Measurements from ENCODE around the gene PDIA4.
A peak's percentile ranks its signal among the peaks of the same experiment; 100 is the strongest.
"Not testable (repeated sequence)": the region's sequence is repeated elsewhere in the genome, so short reads cannot be mapped to it uniquely, and the experiment has no call there.

Gene PDIA4

DNA sequence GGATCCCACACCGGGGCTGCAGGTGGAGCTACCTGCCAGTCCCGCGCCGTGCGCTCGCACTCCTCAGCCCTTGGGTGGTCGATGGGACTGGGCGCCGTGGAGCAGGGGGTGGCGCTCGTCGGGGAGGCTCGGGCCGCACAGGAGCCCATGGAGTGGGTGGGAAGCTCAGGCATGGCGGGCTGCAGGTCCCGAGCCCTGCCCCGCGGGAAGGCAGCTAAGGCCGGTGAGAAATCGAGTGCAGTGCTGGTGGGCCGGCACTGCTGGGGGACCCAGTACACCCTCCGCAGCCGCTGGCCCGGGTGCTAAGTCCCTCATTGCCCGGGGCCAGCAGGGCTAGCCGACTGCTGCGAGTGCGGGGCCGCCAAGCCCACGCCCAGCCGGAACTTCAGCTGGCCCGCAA lies 10.3 kb upstream of the PDIA4 start:
- FAIRE-seq; DNase-seq (ENCODE audit: extremely low spot score, insufficient read length, low read depth): not testable (repeated sequence)

DNA sequence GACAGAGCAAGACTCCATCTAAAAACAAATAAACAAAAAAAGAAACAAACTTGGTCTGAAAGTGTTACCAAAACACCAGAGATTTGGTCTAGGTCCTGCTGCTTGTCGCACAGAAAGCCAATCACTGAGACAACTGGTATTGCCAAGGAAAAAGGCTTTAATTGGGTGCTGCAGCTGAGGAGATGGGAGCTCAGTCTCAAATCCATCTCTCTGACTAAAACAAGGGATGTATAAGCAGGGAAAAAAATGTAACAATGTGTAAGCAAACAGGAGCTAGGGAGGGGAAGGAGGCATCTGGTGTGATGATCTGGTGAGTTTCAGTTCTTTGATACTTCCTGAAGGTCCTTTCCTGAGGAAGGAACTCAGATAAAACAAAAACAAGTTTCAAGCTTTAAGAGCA lies 8.4 kb upstream of the PDIA4 start:
- DNase-seq (ENCODE audit: extremely low spot score, insufficient read length, low read depth) = no peak
- no peak for FAIRE-seq

DNA sequence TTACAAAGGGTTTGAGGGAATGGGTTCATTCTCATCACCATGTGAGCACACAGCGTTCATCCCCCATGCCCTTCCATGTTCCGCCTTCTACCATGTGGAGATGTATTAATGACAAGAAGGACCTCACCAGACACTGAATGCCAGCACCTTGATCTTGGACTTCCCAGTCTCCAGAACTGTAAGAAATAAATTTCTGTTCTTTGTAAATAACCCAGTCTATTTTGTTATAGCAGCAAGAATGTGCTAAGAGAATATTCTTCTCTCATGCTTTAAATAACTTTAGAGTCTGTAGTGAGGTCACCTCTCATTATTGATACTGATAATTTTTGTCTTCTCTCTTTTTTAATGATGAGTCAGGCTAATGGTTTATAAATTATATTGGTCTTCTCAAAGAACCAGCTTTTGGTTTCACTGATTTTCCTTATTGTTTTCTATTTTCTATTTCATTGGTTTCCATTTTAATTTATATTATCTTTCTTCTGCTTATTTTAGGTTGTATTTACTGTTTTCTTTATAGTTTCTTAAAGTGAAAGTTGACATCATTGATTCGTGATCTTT lies 3.1 kb upstream of the PDIA4 start:
- no peak for DNase-seq (ENCODE audit: extremely low spot score, insufficient read length, low read depth)
- FAIRE-seq = no peak

DNA sequence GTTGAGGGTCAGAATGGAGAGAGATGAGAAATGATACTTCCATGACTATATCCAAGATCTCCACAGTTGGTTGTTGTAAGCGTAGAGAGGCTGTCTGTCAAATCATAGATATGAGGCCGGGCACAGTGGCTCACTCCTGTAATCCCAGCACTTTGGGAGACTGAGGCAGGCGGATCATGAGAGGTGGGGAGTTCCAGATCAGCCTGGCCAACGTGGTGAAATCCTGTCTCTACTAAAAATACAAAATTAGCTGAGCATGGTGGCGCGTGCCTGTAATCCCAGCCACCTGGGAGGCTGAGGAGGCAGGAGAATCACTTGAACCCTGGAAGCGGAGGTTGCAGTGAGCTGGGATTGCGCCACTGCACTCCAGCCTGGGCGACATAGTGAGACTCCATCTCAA lies 2.1 kb upstream of the PDIA4 start:
- FAIRE-seq; DNase-seq (ENCODE audit: extremely low spot score, insufficient read length, low read depth): not testable (repeated sequence)

DNA sequence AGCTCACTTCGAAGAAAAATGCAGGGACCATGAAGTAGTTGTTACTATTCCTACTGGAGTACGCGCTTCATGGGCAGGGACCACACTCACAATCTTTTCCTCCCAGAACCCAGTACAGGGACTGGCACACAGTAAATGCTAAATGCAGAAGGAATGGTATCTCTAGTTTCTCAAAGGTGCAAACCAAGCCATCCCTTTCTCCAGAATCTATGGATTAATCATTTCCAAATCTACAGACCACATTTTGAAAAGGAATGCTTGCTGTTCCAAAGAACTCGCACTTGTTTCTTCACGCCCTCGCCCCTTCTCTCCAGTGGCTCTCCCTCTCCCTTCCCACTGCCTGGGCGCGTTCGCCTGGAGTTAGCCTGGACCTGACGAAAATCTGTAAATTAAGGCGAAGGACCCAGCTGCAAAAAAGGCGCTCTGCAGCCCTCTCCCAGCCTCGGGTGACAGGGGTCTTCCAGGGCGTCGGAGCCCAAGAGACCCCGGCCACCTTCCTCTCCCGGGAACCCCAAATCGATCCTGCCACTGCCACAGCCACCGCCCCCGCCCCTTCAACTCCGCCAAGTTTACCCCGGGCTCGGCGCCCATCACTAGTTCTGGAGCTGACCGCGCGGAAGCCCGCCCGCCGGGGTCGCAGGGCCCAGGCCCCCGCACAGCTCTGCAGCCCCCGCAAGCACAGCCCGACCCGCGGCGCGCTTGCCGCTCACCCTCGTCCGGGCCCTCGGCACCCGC lies 527 bp downstream of the PDIA4 start:
- FAIRE-seq (no peak), DNase-seq (ENCODE audit: extremely low spot score, insufficient read length, low read depth) (no peak)

DNA sequence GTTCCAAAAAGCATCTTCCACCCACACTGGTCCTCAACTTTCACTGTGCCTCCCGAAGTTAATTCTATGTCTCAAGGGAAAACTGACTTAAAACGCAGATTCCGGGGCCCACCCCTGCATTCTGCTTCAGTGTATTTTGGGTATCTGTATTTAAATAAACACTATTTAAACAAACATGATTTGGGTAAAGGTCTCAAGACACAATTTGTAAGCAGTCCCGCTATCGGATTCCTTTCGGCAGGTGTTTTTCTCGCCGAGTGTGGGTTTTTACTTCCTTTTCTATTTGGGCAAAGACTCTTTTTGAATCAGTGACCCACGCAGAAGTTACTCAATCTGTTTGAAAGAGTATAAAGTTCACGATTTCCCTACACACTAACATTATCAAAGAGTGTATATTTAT lies 1.2 kb downstream of the PDIA4 start:
- DNase-seq (ENCODE audit: extremely low spot score, insufficient read length, low read depth) (no peak), FAIRE-seq (peak; percentile 52)

DNA sequence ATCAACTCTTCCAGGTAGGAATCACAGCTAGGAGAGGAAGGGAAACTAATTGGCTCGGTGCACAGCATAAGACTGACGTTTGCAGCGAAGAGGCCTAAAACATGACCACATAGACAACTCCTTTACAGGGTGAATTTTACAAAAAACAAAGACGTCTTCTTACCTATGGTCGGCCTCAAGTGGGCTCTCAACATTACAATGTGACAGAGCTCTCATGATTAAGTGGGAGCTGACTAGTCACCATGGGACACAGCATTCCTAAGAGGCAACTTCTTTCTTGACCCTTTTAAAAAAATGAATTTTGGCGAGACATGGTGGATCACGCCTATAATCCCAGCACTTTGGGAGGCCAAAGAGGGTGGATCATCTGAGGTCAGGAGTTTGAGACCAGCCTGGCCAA lies 4.6 kb downstream of the PDIA4 start:
- FAIRE-seq (no peak), DNase-seq (ENCODE audit: extremely low spot score, insufficient read length, low read depth) (no peak)

DNA sequence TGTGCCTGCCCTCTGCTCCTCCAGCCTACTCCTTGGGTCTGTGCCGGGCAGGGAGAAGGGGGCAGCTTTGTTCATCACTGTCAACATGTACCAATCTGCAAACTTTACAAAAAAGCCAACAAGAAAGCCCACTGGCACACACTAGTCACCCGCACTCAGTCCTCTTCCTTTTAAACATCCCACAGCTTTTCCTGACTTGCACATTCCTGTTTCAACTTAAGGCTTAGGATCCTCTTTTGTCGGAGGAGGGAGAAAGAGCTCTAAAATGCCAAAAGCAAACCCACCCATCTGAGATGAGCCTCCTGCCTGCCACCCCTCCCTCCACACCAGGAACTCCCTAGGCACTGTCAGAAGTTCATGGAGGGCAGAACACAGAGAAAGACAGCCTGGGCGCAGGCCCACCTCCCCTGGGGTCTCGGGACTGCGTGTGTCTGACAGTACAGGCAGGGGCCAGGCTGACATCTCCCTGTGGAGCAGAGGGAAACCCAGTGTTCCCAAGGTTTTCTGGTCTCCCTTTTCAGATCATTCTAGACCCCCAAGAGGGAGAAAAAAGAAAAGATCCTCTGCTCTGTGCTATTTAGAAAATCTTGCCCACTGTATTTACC lies 5.4 kb downstream of the PDIA4 start:
- no peak for FAIRE-seq
- DNase-seq (ENCODE audit: extremely low spot score, insufficient read length, low read depth) = no peak

DNA sequence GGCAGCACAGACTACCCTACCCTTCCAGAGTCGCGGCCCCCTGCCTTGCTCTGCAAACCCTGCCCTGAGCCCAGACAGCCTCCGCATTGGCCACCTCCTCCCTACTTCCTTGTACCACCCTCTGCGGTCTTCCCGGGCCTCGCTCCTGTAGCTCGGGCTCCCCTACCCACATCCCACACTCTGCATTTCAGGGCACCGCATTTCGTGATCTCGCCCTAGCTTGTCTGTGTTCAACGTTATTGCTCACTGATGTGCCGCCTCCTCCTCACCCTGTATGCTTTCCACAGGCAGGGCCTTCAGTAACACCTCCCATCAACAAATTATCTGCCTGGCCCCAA lies 6.6 kb downstream of the PDIA4 start:
- FAIRE-seq (no peak), DNase-seq (ENCODE audit: extremely low spot score, insufficient read length, low read depth) (no peak)

DNA sequence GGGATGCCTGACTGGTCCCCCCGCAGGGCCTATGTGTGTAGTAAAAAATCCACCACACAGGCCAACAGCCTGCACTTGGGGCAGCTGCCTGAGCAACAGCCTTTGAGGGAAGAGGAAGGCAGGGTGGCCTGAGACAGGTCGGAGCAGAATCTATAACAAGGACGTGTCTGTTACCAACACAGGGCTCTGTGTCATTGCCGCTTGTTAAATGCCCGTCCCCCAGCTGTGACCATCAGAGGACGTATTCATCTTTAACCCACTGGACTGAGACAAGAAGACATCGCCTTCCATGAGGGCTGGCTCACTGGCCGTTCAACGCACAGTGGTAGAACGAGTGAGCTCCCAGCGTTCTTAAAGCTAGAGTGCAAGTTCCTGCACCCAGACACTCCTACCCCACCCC lies 7.8 kb downstream of the PDIA4 start:
- FAIRE-seq = no peak
- no peak for DNase-seq (ENCODE audit: extremely low spot score, insufficient read length, low read depth)

DNA sequence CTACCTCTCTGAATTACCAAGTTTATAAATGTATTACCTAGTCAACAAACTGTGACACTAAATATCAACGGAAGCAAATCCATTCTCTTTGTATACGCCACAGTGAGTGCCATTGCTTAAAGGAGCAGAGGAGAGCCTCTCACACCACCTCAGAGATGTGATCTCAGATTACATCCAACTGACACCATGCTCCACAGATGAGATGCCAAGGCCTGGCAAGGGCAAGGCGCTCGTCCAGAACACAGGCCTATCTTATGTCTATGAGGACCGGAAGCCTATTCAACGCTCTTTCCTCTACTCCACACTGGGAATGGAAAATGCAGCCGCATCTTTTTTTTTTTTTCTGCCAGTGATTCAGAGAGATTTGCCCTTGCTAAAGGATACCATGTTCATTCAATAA lies 11.4 kb downstream of the PDIA4 start:
- no peak for FAIRE-seq

DNA sequence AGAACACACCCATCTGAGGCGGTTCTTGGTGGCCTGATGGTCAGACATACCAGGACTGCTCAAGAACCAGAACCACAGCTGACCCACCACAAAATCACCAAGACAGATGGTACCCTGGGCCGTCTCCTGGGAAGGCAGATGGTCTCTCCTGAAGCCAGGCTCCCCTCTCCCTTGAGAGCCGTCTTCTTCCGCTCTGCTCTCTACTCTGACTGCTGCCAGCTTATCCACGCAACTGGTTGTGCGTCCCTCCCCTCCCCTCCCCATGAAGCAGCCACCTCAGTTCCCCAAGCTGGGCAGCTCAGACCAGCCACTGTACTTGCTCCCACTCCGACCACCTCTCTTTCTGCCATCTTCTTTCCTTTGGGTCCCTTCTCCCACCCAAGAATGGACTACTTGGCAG lies 14.0 kb downstream of the PDIA4 start:
- DNase-seq (ENCODE audit: extremely low spot score, insufficient read length, low read depth) = no peak
- FAIRE-seq = no peak

More for the DNA sequence above, 11.4 kb downstream of the PDIA4 start:
- DNase-seq (ENCODE audit: extremely low spot score, insufficient read length, low read depth) = no peak

DNA sequence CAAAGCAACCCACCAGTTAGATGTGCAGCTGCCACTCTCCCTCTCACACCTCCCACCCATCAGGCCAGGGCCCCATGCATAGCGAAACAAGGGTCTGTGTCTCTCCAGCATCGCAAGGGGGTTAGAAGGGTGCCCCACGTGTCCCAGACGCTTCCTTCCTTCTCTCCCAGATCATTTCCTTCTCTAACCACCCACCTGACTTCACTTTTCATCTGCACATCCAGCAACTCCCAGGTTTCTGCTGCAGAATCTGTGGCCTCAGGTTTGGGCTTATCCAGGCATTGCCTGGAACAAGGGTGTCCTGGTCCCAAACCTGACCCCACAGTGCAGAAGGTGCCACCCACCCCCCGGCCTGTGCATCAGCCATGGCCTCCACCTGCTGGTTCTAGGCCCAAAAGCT lies 14.4 kb downstream of the PDIA4 start:
- FAIRE-seq (no peak), DNase-seq (ENCODE audit: extremely low spot score, insufficient read length, low read depth) (no peak)

DNA sequence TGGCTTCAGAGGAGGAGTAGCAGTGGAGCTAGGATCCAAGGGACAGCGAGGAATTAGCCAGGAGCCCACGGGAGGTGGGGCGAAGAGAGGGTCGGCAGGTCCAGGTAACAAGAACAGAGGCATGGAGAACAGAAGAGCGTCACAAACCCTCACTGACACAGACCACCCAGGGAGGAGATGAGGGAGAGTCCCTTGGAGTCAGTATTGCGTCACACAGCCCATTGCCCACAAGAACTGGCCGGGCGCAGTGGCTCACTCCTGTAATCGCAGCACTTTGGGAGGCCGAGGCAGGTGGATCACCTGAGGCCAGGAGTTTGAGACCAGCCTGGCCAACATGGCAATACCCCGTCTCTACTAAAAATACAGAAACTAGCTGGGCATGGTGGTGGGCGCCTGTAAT lies 15.6 kb downstream of the PDIA4 start:
- not testable (repeated sequence) for FAIRE-seq

DNA sequence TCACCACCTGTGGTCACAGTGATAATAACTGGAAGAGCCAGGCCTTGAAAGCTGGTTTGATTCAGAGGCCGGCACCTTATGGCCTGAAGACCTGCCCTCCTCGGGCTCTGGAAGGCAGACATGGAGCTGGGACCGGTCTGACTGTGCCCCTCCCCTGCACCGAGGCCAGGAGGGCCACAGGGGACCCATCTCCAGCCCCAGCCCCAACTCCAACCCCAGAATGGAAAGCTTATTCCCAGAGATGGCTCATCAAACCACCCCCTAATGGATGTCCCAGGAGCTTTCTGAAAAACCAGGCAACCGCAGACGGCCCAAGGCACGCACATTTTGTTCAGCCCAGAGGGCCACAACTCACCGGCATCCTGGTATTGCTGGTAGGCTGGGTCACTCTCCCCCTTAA lies 16.8 kb downstream of the PDIA4 start:
- DNase-seq (ENCODE audit: extremely low spot score, insufficient read length, low read depth) (no peak), FAIRE-seq (no peak)

More for the DNA sequence above, 15.6 kb downstream of the PDIA4 start:
- DNase-seq (ENCODE audit: extremely low spot score, insufficient read length, low read depth) = not testable (repeated sequence)

DNA sequence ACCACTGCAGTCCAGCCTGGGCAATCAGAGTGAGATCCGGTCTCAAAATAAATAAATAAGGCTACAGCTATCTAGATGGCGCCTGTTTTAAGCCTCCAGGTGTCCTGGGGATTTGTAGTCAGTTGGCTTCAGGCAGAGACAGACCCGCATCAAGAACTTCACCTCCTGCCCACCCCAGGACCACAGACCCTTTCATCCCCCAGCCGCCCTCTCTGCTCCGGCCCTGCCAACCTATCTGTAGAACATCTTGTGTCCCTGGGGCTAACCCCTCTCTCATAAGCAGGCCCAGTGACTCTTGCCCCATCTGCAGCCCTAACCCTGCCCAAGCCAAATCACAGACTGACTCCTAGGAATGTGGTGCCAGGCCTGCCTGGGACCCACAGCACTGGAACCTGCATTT lies 17.9 kb downstream of the PDIA4 start:
- DNase-seq (ENCODE audit: extremely low spot score, insufficient read length, low read depth) = no peak
- no peak for FAIRE-seq

DNA sequence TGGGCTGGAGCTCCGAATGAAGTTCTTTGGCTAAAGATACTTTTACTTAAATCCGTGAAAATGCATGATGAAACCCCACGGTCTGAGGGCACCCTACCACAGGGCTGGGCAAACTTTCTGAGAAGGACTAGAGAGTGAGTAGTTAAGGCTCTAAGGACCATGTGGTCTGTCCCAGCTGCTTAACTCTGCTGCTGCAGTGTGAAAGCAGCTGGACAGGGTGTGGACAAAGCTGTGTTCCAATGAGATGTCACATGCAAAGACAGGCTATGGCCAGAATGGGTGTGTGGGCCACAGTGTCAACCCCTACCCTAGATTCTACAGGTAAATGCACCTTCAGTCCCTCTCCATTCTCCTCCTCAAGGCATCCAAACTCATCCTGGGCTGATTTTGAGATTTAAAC lies 18.8 kb downstream of the PDIA4 start:
- FAIRE-seq = no peak
- no peak for DNase-seq (ENCODE audit: extremely low spot score, insufficient read length, low read depth)

DNA sequence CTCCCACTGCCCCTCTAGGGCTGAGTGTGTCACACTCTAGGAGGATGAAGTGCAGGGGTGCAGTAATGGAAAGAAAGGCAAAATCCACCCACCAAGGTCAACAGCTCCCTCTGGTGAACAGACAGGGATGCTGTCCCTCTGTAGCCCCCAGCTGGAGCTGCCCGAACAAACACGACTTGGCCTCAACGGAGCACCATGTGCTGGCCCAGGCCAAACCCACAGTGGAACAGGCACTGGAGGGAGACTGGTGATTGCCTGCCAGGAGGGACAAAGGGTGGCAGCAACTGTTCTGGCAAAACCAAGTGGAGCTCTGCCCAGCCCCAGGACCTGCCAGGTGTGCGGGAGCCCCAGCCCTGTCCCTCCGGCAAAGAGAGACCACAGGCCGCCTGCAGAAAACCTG lies 20.7 kb downstream of the PDIA4 start:
- no peak for FAIRE-seq
- DNase-seq (ENCODE audit: extremely low spot score, insufficient read length, low read depth) = no peak

DNA sequence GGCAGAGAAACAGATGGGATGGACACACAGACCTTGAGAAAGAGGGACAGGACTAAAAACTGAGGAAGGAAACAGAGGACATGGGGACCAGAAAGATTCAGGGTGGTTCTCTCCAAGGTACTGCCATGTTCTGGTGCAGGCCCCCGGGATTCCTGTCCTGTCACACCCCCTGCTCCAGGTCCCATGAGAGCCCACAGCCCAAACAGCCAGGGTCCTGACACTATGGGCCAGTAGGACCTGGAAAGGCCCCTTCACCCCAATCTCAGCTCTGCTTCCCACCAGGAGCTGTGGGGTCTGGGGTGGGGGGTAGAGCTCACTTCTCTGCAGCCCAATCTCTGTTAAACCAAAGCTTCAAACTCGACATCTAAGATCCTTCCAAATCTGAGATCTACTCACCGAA lies 21.2 kb downstream of the PDIA4 start:
- FAIRE-seq (no peak), DNase-seq (ENCODE audit: extremely low spot score, insufficient read length, low read depth) (no peak)

DNA sequence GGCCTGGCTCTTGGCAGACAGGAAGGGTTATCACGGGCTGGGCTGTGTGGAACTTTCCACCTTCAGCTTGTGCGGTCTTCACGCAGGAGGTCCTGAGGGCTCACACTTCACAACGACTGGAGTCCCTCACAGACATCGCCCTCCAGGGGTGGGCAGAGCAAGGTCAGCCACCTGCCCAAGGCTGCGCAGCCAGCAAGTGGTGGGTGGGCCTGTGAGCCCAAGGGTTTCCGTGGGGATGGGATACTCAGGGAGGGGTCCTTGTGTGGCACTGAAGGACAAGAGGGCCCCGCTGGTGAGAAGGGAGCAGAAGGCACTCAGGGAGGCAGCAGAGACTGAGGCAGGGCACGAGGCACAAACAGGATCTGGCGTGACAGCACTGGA lies 22.0 kb downstream of the PDIA4 start:
- DNase-seq (ENCODE audit: extremely low spot score, insufficient read length, low read depth) (no peak), FAIRE-seq (no peak)

DNA sequence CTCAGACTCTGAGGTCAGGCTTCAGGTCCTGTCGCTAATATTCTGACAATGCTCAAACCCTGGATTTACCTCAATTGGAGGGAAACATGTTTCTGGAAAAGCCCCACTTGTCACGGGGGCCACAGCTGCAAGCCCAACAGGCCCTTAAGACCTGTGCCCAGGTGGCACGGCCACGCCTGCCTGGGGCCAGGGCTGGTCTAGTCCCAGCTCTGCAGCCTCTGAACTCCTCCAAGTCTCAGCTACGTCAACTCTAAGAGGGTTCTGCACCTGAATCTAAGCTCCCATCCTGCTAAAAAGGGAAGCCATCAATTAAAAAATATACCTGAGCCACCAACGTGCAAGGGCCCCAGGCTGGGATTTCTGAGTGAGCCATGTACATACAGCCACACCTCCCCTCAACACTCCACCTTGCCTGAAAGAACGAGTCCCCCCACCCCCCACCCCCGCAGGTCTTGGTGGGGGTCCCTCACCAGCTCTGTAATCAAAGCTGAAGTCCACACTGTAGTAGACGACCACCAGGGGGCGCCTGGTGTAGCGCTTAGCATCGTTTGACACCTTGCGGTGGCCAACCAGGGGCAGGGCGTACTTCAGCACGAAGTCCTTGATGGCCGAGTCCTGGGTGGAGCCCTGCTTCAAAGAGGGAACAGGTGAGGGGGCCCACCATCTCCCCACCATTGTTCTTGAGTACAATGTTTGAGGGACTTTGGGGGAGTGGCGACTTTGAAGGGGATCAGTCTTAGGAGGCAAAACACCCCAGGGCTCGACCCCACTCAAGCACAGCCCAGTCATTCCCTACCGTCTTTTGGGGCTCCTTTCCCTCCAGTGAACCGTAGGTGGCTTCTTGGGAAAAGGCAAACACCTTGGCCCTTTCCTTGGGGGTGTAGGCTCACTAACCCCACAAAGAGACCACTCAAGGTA lies 22.6 kb downstream of the PDIA4 start:
- FAIRE-seq (peak; percentile 85), DNase-seq (ENCODE audit: extremely low spot score, insufficient read length, low read depth) (peak; percentile 44)

Data from GM18507 (cell line).